ENCODE measurements around the gene ELMO2.

DNA sequence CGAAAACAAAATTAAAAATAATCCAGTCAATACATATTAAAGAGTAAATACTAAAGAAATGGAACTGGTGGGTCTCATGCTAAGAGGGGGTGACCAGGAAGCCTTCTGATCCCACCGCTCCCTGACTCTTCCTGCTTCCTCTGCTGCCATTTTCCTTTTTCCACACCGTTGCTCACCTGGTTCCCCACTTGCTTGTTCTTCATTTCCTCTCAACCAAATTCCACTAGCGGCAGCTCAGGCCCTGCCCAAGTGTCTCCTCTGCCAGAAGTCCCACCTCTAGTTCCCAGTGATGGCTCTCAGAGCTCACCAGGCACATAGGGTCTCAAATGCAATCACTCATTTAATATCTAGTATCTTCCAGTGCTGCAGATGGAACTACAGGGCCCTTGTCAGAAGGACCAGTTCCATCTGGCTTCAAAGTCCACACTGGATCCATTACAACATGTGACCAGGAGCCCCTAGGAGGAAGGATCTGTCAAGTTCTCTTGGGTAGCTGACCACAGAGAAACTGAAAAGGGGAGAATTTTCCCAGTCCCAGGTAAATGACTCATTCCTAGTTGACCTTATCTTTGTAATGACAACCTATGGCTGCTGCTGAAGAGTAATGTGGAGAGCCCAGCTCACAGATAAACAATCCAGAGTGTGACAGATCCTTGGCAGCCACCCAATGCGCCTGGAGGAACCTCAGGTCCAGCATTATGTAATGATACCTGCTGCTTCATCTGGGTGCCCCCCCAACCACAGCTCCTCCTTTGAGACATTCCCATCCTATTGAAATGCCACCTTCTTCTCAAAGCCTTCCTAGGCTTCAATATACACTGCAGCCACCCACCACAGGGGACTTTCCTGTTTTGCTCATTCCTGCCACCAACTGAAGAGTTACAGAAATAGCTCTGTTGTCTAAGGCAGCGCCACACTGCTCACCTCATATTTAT, 38.2 kb downstream of the ELMO2 start:
- TF ChIP-seq POLR2A (IDR thresholded peaks at IDR 0.05) (no peak), CTCF (IDR thresholded peaks at IDR 0.05) (no peak)
